Pulmonary artery endothelial cell (primary cell): ENCODE data around the gene SGK1. TPM values are rescaled to one million over a fixed set of nuclear protein-coding genes. Genes with fewer than 3 reads are reported as not detected.
"Not testable (repeated sequence)": the region's sequence is repeated elsewhere in the genome, so short reads cannot be mapped to it uniquely, and the experiment has no call there.

Experiments used
- DNase-seq: peaks from one replicate; pipeline ENCODE4 v3.0.0-alpha.2; 2011; ENCODE audit warnings: low read depth, low spot score
- total RNA-seq: library from RNA; depleted of rRNA; stranded (reverse); fragments of >200 nt; gene quantifications from 2 replicates; pipeline ENCODE4 v1.2.3, GENCODE V29; 2014

SGK1 gene
- total RNA-seq, 1 donor from 2014 or later = 242 TPM

GRCh38 chr6:134192609-134193008 lies 125.3 kb downstream of the SGK1 start:
- DNase-seq = not testable (repeated sequence)

- DNase-seq = no peak
Observed at GRCh38 chr6:134190883-134191282, 127.0 kb downstream of the SGK1 start.

- DNase-seq = no peak
Observed at GRCh38 chr6:134187751-134188150, 130.2 kb downstream of the SGK1 start.

- DNase-seq = no peak
Observed at GRCh38 chr6:134187154-134187553, 130.8 kb downstream of the SGK1 start.

- no peak for DNase-seq
Observed at GRCh38 chr6:134186355-134186754, 131.6 kb downstream of the SGK1 start.

- no peak for DNase-seq
Observed at GRCh38 chr6:134185277-134185676, 132.6 kb downstream of the SGK1 start.

GRCh38 chr6:134183844-134184243 lies 134.1 kb downstream of the SGK1 start:
- DNase-seq = no peak

GRCh38 chr6:134182528-134182927 lies 135.4 kb downstream of the SGK1 start:
- DNase-seq = no peak

GRCh38 chr6:134181726-134182125 lies 136.2 kb downstream of the SGK1 start:
- DNase-seq = not testable (repeated sequence)

GRCh38 chr6:134181251-134181650 lies 136.7 kb downstream of the SGK1 start:
- not testable (repeated sequence) for DNase-seq

GRCh38 chr6:134180540-134180939 lies 137.4 kb downstream of the SGK1 start:
- DNase-seq = not testable (repeated sequence)

- peak; percentile 92 for DNase-seq
Observed at GRCh38 chr6:134178161-134179044, 139.5 kb downstream of the SGK1 start.

GRCh38 chr6:134177753-134178160 lies 140.2 kb downstream of the SGK1 start:
- DNase-seq = no peak

GRCh38 chr6:134177236-134177635 lies 140.7 kb downstream of the SGK1 start:
- DNase-seq = no peak

- no peak for DNase-seq
Observed at GRCh38 chr6:134176264-134176975, 141.5 kb downstream of the SGK1 start.

GRCh38 chr6:134175532-134176263 lies 142.2 kb downstream of the SGK1 start:
- DNase-seq = peak; percentile 87

GRCh38 chr6:134174672-134175531 lies 143.0 kb downstream of the SGK1 start:
- peak; percentile 69 for DNase-seq

GRCh38 chr6:134173936-134174671 lies 143.8 kb downstream of the SGK1 start:
- DNase-seq = peak; percentile 73

GRCh38 chr6:134173366-134173725 lies 144.6 kb downstream of the SGK1 start:
- no peak for DNase-seq

GRCh38 chr6:134172706-134173365 lies 145.1 kb downstream of the SGK1 start:
- no peak for DNase-seq
